Mesenteric fat pad (tissue), 1 donor: ENCODE data around the gene TMEM184A. TPM values are rescaled to one million over a fixed set of nuclear protein-coding genes. Genes with fewer than 3 reads are reported as not detected.

Experiments
- total RNA-seq: library from RNA; stranded (reverse); fragmentation: NEBNext Ultra II Directional; extraction: Animal tissue kit (Norgen Biotek cat#: 25700); gene quantifications from one replicate; pipeline ENCODE4 v1.2.1, GENCODE V29; 2021
- donor health status: DM: yes; HTN: yes; CAD: no.

The TMEM184A gene
- total RNA-seq, 1 donor from 2014 or later, result 0.16 TPM

Other genes with a start within 250 kb of the TMEM184A start
- 28.2 TPM for gene MICALL2, start 96.7 kb downstream of the TMEM184A start, total RNA-seq
- 56.3 TPM for gene INTS1, start 51.8 kb downstream of the TMEM184A start, total RNA-seq
- 63.4 TPM for gene MAFK, start 25.5 kb downstream of the TMEM184A start, total RNA-seq
- 17.8 TPM for gene PSMG3, start 13.8 kb upstream of the TMEM184A start, total RNA-seq
- gene ELFN1, start 114.1 kb upstream of the TMEM184A start, total RNA-seq, result 3.7 TPM